IPS-18a (cell line): Measurements from ENCODE around the gene YWHAG.
A peak's percentile ranks its signal among the peaks of the same experiment; 100 is the strongest.

ENCODE experiments used
- H3K27ac ChIP-seq: one replicate; pipeline ENCODE4 v1.5.1; 2013; ENCODE audit warnings: low read length
- H3K27me3 ChIP-seq: one replicate; pipeline ENCODE4 v1.6.1; 2013; ENCODE audit warnings: mild to moderate bottlenecking, low read length; ENCODE audit not compliant: control insufficient read depth, insufficient read depth
- H3K36me3 ChIP-seq: one replicate; pipeline ENCODE4 v1.6.1; 2013; ENCODE audit warnings: low read depth, low read length; ENCODE audit not compliant: control insufficient read depth
- H3K4me1 ChIP-seq: one replicate; pipeline ENCODE4 v1.6.1; 2013; ENCODE audit warnings: low read depth, low read length; ENCODE audit not compliant: control insufficient read depth
- H3K4me3 ChIP-seq: one replicate; pipeline ENCODE4 v1.5.1; 2013; ENCODE audit warnings: low read length
- H3K9ac ChIP-seq: one replicate; pipeline ENCODE4 v1.6.1; 2013; ENCODE audit warnings: mild to moderate bottlenecking, low read length, moderate library complexity
- H3K9me3 ChIP-seq: one replicate; pipeline ENCODE4 v1.6.1; 2013; ENCODE audit warnings: low read depth, low read length; ENCODE audit not compliant: control insufficient read depth

Gene YWHAG

DNA sequence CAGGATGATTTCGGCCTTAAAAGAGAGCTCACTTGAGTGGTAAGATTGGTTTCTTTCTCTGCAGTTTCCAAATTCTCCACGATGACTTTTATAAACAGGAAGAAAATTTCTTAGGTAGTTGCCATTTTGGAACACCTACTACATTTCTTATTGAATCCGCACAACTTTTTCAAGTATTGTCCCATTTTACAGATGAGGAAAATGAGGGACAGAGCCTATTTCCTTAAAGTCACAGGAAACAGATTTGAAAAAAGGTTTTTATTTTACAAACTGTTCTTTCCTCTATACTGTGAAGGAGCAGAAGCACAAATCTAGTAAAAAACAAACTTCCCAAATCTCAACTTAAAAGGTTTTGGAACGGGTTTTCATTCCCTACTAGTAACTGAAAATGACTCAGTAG, 2.7 kb downstream of the YWHAG start:
- peak overlapping the region; percentile 15 for H3K4me3 ChIP-seq
- no peaks in the 10 kb centered on the region for H3K27me3 ChIP-seq
- peaks cover 31% of the 10 kb centered on the region for H3K4me1 ChIP-seq
- no peak overlapping the region for H3K27ac ChIP-seq
- H3K9ac ChIP-seq, result no peak overlapping the region
- H3K9me3 ChIP-seq, result no peaks in the 10 kb centered on the region
- peaks cover 32% of the 10 kb centered on the region for H3K36me3 ChIP-seq

DNA sequence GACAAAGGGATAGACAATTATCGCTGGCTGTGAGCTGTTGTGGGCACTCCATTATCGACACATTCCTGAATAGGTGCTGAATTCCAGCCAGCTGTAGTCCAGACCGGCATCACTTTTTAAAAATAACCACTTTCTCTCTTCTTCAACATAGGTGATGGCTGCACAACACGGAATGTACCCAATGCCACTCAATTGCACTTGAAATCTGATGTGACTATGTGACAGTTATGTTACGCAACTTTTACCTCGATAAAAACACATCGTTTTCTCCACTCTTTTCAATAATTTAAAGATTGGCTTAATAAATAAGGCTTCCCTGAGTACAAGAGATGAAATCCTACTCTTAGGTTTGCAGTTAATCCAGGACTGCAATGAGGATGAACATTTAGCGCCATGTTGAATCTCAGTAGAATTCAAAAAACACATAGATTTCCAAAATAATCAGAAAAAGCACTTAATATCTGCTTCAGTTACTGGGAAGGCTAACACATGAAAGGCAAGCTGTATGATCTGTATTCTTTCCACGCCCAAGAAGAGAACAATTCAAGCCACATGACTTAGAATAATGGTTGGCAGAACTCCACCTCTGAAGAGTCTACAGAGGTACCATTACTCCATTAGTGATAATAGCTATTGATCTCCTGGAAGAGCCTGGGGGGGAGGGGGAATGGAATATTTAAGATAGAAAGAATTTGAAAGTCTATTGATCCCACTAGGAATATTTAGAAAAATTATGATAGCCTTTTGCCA, 3.6 kb downstream of the YWHAG start:
- H3K9ac ChIP-seq, result no peak overlapping the region
- H3K4me3 ChIP-seq, result peak overlapping the region; percentile 7

DNA sequence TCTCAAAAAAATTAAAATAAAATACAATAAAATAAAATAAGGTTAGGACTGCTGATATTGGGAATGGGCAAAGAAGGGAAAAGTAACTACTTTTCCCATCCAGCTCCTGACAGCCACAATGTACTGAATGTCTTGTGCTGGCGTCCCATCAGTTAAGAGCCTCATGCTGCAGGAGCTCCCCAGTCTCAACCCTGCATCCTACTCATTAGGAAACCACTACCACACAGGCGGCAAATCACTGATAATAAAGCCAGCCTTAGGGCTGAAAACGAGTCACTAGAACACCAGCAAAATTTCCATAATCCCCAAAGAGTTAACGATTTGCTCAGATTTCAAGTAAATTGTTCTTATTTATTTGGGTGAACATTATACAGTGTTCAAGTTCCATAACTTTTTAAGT, 4.3 kb downstream of the YWHAG start:
- Histone ChIP-seq H3K36me3 (peaks cover 48% of the 10 kb centered on the region), H3K4me1 (peaks cover 25% of the 10 kb centered on the region), H3K4me3 (peak overlapping the region; percentile 7), H3K27ac (no peak overlapping the region), H3K9ac (no peak overlapping the region), H3K27me3 (no peaks in the 10 kb centered on the region), H3K9me3 (no peaks in the 10 kb centered on the region)

More for the DNA sequence above, 3.6 kb downstream of the YWHAG start:
- Histone ChIP-seq H3K4me1 (peaks cover 31% of the 10 kb centered on the region), H3K9me3 (no peaks in the 10 kb centered on the region), H3K36me3 (peaks cover 42% of the 10 kb centered on the region), H3K27me3 (no peaks in the 10 kb centered on the region), H3K27ac (no peak overlapping the region)

DNA sequence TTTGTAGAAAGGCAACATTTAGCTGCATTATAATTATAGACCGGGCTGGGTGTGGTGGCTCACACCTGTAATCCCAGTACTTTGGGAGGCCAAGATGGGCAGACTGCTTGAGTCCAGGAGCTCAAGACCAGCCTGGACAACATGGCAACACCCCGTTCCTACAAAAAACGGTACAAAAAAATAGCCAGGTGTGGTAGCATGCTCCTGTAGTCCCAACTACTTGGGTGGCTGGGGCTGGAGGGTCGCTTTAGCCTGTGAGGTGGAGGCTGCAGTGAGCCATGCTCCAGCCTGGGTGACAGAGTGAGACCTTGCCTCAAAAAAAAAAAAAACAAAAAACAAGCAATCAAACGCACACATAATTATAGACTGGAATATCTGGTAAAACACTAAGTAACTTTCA, 5.0 kb downstream of the YWHAG start:
- Histone ChIP-seq H3K36me3 (peaks cover 54% of the 10 kb centered on the region), H3K9me3 (no peaks in the 10 kb centered on the region), H3K27ac (no peak overlapping the region), H3K4me3 (no peak overlapping the region), H3K9ac (no peak overlapping the region), H3K27me3 (no peaks in the 10 kb centered on the region), H3K4me1 (peaks cover 25% of the 10 kb centered on the region)

DNA sequence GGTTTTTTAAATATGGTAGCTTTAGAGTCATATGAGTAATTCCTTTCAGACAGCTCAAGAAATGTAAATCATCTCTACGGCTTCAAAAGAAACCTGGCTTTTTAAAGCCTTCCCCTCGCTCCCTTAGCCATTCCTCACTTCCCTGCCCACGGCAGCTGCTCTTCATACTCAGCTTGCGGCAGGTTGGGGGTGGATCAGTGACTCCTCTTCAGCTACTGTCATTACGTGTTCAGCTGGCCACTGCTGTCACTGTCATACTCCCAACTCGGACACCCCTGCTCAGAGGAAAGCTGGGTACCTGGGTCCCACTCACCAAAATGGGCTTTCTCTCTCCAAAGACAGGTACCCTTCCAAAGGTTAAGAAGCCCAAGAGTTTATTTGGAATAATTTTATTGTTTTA, 6.6 kb downstream of the YWHAG start:
- Histone ChIP-seq H3K9ac (no peak overlapping the region), H3K9me3 (no peaks in the 10 kb centered on the region), H3K27ac (no peak overlapping the region), H3K36me3 (peaks cover 65% of the 10 kb centered on the region), H3K4me1 (peaks cover 25% of the 10 kb centered on the region), H3K4me3 (no peak overlapping the region), H3K27me3 (no peaks in the 10 kb centered on the region)

DNA sequence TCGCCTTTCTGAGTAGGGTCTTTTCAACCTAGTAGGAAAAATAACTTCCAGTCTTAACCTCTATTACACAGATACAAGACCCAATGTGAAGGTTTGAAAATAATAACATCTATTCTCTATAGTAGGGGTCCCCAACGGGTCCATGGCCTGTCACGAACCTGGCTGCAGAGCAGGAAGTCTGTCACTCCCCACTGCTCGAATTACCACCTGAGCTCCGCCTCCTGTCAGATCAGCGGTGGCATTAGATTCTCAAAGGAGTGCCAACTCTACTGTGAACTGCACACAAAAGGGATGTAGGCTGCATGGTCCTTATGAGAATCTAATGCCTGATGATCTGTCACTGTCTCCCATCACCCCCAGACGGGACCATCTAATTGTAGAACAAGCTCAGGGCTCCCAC, 7.4 kb downstream of the YWHAG start:
- H3K27ac ChIP-seq, result no peak overlapping the region
- peaks cover 65% of the 10 kb centered on the region for H3K36me3 ChIP-seq
- H3K4me1 ChIP-seq, result peaks cover 19% of the 10 kb centered on the region

DNA sequence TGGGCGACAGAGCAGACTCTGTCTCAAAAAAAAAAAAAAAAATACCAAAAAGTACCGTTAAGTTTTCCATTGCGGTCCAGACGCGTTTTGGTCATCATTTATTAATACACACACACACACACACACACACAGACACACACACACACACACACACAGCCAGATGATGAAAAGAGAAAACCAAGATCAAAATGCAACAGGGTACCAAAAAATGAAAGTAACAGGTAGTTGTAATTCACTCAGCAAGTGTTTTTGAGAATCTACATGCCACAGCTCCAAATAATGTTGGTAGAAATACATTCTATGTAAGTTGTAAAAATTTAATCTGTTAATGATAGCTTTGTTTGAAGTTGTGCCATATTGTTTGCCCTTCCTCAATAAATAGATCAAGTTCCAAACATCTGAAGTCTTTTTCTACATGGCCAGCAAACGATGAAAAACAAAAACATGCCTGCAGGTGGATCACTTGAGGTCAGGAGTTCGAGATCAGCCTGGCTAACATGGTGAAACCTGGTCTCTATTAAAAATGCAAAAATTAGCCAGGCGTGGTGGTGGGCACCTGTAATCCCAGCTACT, 9.4 kb downstream of the YWHAG start:
- H3K4me3 ChIP-seq, result no peak overlapping the region

More for the DNA sequence above, 7.4 kb downstream of the YWHAG start:
- Histone ChIP-seq H3K4me3 (no peak overlapping the region), H3K9ac (no peak overlapping the region), H3K9me3 (no peaks in the 10 kb centered on the region), H3K27me3 (no peaks in the 10 kb centered on the region)

DNA sequence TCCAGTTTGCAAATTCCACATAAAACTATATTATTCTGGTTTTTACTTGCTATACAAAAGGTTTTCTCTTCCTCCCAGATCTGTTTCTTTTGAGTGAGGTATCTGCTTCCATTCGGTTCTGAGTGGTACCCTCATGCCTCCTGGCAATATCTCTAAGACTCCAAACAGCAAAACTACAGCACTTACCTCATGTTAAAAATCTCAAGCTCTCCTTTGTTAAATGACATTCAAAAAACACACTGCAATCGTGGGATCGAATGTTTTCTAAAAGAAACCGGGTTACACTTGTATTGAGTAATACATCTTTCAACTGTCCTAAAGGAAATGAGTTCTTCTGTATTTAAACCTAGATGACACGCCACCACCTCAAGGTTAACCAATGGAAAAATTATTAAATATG, 11.1 kb downstream of the YWHAG start:
- no peak overlapping the region for H3K27ac ChIP-seq
- no peak overlapping the region for H3K4me3 ChIP-seq
- H3K4me1 ChIP-seq, result peaks cover 3% of the 10 kb centered on the region
- H3K9ac ChIP-seq, result no peak overlapping the region
- no peaks in the 10 kb centered on the region for H3K9me3 ChIP-seq
- peaks cover 80% of the 10 kb centered on the region for H3K36me3 ChIP-seq
- no peaks in the 10 kb centered on the region for H3K27me3 ChIP-seq

More for the DNA sequence above, 9.4 kb downstream of the YWHAG start:
- Histone ChIP-seq H3K9me3 (no peaks in the 10 kb centered on the region), H3K27ac (no peak overlapping the region), H3K9ac (no peak overlapping the region), H3K4me1 (peaks cover 3% of the 10 kb centered on the region), H3K36me3 (peaks cover 65% of the 10 kb centered on the region), H3K27me3 (no peaks in the 10 kb centered on the region)

DNA sequence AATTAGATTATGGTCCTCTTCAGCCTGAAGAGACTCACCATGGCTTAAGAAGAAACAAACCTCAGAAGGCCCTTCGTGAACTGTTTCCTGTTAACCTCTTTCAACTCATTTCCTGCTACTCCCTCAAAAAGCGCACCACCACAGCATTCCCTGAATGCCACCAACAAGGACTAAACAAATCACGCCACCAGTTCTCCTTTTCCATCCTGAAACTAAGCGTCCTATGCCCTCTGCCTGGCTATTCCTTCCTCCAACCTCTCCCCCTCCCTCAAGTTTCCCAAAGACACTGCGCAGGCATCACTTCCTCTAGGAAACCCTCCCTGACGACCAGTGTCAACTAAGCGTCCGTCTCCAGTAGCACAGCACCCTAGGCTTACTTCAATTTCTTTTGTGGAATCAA, 12.0 kb downstream of the YWHAG start:
- no peaks in the 10 kb centered on the region for H3K27me3 ChIP-seq
- peaks cover under 1% of the 10 kb centered on the region for H3K4me1 ChIP-seq
- peaks cover 79% of the 10 kb centered on the region for H3K36me3 ChIP-seq
- H3K27ac ChIP-seq, result no peak overlapping the region
- H3K4me3 ChIP-seq, result no peak overlapping the region
- no peaks in the 10 kb centered on the region for H3K9me3 ChIP-seq
- H3K9ac ChIP-seq, result no peak overlapping the region

DNA sequence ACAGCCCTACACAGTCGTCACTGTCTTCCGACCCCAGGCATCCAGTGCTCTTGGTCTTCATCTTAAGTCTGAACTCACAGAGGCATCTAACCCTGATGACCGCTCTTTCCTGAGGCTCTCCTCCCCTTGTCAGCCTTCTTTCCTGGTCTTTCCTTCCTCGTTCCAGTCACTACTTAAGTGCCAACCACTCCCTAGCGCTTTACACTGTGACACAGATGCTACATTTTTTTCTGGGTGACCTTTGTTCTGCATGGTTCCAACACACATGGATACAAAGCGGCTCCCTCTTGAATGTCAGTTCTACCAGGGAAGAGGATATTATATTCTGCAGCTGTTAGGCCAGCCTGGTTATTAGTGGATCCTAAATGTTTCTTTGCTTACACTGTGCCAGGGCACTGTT, 12.7 kb downstream of the YWHAG start:
- no peak overlapping the region for H3K4me3 ChIP-seq
- no peaks in the 10 kb centered on the region for H3K9me3 ChIP-seq
- H3K27ac ChIP-seq, result no peak overlapping the region
- peaks cover 83% of the 10 kb centered on the region for H3K36me3 ChIP-seq
- no peak overlapping the region for H3K9ac ChIP-seq
- H3K27me3 ChIP-seq, result no peaks in the 10 kb centered on the region
- no peaks in the 10 kb centered on the region for H3K4me1 ChIP-seq

DNA sequence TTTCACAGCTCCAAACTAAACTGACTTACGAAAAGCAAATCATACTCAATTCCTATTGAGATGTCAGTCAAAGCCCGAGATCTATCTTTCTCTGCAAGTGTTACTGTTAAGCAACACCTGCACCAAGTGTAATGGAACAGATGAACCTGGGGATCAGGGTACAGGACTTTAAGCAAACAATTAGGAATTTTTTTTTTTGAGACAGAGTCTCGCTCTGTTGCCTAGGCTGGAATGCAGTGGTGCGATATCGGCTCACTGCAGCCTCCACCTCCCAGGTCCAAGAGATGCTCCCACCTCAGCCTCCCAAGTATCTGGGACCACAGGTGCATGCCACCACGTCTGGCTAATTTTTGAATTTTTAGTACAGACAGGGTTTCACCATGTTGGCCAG, 14.9 kb downstream of the YWHAG start:
- H3K27ac ChIP-seq, result no peak overlapping the region
- H3K36me3 ChIP-seq, result peaks cover 66% of the 10 kb centered on the region
- no peaks in the 10 kb centered on the region for H3K27me3 ChIP-seq
- H3K4me3 ChIP-seq, result no peak overlapping the region
- H3K9me3 ChIP-seq, result no peaks in the 10 kb centered on the region
- no peaks in the 10 kb centered on the region for H3K4me1 ChIP-seq
- no peak overlapping the region for H3K9ac ChIP-seq
